ENCODE data around the gene ZNF189.

DNA sequence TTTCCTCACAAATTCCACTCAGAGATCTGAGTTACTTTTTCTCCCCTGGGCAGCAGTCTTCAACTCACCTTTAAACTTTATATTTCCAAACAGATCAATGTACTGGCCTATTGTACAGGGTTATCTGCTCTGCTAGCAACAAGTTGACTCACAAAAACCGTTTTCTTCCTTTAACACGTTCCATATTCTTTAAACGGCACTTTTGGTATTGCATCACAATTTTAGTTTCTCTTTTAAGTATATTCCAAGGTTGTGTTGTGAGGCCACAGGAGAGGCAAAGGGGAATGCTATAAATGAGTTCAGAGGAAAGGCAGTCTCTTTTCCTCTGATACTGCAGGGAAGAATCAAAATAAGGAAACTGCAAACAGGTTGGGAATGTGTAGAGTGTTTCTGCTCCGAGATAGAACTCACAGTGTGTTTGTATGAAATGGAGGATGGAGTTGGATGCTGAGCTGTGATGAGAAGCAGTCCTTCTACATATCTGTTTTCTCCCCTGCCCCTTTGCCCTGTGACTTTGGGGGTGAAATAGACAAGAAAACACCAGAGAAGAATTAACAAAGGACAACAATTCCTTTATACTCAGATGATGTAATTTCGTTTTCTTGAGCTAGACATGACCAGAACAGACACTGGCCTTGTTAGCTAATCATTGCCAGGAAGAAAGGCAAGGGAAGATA, 46.8 kb downstream of the ZNF189 start:
- no peak for TF ChIP-seq CTCF (IDR thresholded peaks at IDR 0.05)
- no peak for TF ChIP-seq POLR2AphosphoS5 (IDR thresholded peaks at IDR 0.05)
- no peak for TF ChIP-seq POLR2A (IDR thresholded peaks at IDR 0.05)

All from breast epithelium (tissue), 3 donors.